Umbilical cord (tissue), 2 donors: ENCODE measurements around the gene LEKR1. TPM values are rescaled to one million over a fixed set of nuclear protein-coding genes. Genes with fewer than 3 reads are reported as not detected.
A peak's percentile ranks its signal among the peaks of the same experiment; 100 is the strongest.
"Not testable (repeated sequence)": the region's sequence is repeated elsewhere in the genome, so short reads cannot be mapped to it uniquely, and the experiment has no call there.

ENCODE experiments used
- DNase-seq: peaks from one replicate; pipeline ENCODE4 v3.0.0-alpha.2; 2015; ENCODE audit warnings: low spot score
- total RNA-seq: library from RNA; depleted of rRNA; stranded (reverse); fragments of >200 nt; gene quantifications from one replicate; pipeline ENCODE4 v1.2.3, GENCODE V29; 2014; ENCODE audit warnings: low replicate concordance; ENCODE audit not compliant: insufficient read depth

LEKR1 gene
- total RNA-seq, 1 donor from 2014 or later = 8.4 TPM

DNA sequence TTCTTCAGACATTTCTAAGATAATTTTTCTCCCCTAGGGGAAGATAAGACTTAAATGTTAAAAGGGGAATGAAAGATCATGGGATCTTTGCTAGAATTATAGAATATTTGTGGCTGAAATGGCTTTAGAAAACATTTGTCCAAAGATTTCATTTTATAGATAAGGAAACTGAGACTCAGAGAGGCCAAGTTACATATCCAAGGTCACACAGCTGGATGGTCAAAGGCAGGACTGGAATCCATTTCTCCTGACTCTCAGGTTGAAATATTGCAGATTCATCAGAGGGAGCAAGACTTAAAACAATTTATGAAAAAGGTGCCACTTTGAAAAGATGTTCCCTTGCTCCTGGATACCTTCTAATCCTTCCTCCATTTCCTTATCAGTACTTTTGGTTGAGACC, 19.5 kb upstream of the LEKR1 start:
- DNase-seq = no peak

DNA sequence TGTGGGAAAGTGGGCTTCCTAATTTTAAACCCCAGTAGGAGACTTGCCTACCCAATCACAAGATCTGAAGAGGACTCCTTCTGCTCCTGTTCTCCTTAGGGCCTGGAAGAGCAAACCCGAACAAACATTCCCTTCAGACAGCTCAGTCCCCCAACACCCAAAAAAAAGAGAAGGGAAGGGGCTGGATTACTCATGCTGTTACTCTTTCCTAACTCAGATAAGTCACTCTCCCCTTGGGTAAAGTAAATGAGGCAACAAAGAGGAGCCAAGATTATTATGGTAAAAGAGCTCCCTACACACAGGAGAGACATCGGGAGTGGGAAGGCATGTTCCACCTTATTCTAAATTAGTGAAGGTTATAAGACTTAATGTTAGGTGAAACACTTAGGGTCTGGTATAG, 18.1 kb upstream of the LEKR1 start:
- no peak for DNase-seq

DNA sequence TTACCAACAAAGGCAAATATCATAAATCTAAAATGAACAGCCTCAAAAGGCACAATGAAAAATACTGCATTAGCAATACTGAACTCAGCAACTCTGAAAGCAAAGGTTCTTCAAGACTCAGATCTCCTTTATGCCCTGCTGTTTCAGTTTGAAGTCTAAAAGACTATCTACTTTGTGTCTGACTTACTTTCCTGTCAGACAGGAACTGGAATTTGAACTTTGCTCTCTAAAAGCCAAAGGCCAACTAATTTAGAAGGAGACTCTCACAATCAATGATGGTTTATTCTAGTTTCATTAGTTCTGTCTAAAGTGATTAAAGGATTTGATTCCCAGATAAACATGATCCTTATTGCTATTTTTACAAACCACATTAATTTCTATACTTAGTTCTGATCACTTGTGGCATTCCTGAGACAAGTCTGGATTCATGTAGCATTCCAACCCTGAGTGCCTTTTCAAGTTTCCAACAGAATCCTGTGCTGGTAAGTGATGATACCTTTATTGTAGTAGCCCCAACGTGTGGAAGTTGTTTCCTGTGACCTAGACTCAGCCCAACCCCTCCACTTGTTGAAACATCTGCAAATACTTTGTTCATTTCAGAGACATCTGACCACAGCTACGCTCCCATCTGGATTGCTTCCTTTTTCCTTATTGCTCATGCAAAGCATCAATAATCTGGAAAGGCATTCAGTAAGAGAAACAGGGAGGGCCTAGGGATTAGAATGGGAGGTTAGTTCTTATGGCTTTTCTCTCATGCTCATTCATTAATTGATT, 14.9 kb upstream of the LEKR1 start:
- no peak for DNase-seq

DNA sequence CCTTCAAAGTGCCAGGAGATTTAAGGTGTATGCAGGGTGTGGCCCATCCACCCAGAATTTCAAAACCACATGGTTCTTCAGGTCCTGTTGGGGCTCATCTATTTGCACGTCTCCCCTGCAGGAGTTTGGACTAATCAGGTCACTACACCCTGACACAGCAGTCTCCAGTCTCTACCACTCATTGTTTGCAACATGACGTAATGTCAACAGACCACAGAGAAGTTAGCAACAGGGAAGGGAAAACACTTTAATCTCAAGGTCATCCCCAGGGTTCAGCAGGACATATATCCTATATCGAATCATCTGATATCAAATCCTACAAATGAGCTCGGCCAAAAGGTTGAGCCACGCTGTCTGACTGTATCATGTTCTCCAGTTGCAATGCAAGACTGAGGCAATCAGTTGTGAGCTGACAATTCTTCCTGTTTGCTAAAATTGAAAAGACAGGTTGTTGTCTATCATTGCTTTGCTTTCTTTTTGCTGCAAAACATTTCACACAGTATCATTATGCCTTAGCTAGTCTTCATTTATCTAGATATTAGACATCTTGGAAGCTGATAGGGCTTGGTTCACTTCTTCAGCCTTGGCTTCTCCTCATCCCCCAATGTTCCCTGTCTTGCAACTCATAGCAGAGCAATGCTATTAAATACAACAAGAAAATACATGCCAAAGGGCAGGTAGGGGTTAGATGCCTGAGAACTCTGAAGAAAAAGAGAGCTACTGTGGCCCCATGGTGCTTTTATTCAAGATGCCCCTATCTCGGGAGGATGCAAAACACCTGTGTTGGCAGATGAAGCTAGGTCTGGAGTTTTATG, 13.4 kb upstream of the LEKR1 start:
- DNase-seq = no peak

- no peak for DNase-seq
Observed at GRCh38 chr3:156814295-156814694, 11.9 kb upstream of the LEKR1 start.

DNA sequence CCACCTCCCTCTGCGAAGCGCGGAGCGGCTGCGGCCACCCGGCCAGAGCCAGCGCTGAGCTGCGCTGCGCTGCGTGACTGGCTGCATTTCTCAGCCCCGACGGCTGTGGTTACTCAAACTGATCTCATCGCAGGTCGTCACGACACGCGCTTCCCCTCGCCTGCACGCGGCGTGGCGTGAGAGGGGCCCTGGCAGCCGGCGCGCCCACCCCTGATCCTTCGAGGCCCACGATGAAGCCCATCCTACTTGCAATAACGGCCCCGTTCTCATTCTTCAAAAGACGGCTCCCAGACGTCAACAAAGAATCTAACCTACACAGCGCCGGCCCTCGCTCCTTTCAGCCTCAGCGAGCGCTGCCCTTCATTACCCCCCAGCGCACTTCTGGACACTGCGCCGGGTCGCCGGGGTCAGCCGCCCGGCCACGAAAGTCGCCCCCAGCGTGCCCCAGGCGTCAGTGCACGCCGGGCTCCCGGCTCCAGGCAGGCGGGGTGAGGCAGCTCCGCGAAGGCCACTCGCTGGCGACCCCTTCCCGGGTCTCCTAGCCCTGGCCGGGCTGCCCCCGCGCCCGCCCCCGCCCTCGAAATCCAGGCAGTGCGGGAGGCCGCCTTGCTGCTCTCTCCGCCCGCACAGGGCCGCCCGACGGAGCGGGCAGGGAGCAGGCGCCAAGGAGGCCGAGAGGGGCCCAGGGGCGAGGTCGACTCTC, 9.9 kb upstream of the LEKR1 start:
- DNase-seq = no peak

DNA sequence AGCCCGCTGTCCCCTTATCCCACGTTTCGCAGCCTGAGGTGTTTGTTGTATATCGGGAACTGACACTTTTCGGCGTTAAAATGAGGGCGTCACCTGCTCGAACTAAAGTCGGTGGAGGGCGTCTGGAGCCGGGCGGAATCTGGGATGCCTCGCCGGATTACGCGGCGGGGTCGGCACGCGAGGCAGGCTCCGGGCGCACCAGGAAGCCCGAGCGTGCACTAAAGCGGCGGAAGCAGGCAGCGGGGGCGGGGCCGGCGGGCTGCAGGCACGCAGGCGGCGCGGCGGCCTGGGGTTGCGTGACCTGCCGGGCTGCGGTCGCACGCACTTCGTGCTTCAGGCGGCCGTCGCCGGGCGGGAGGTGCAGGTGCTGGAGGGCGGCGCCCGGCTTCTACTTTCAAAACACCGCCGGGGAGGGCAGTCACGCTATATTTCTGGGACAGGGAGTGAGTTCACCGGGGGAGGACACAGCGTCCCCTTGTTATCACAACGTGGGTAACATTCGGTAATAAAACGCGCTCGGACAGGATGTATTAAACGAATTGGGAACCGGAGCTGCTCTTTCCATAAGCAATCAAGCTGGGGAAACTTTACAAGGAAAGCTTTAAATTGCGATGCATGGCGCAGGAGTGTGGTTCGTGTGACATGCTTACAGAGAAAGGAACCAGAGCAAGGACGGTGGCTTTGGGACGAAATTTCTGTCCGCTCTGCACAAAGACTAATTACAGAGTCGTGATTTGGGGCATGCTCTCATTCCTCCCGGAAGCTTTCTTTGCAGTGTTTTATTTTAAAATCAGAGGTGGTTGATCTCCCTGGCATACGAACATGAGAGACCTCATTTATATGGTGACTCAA, 9.1 kb upstream of the LEKR1 start:
- DNase-seq = peak; percentile 77

GRCh38 chr3:156817646-156818272, 8.4 kb upstream of the LEKR1 start:
- DNase-seq = no peak

DNA sequence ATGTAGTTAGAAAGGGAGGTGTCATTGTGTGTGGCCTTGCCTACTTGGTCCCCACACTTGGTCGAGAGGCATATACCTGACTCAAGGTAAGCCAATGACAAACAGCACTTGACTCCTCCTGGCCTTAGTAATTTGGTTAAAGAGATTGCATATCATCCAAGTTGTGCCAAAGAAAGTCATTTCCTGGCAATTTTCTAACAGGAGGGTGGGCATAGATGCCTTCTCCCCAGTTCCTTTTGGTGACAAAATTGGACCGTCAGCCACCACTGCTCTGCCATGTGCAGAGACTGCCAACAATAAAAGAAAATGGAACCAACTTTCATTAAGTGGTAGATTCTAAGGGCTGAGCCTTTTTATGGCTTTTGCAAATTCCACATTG, 7.9 kb upstream of the LEKR1 start:
- DNase-seq = no peak

DNA sequence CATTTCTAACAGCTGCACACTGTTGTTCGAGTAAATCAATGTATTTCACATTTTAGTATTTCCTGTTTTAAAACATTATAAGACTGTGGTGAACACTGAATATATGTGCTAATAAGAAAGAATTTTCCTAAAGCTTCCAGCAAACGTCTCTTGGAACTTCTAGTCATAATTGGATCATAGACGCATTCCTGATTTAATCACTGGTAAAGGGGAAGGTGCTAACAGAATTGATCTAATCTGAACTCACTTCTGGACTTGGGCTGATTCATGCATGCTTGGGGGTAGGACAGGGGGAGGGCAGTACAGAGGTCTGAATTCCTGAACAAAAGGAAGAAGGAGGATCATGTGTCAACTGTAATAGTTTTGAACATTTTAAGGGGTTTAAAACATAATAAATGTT, 7.3 kb upstream of the LEKR1 start:
- no peak for DNase-seq

DNA sequence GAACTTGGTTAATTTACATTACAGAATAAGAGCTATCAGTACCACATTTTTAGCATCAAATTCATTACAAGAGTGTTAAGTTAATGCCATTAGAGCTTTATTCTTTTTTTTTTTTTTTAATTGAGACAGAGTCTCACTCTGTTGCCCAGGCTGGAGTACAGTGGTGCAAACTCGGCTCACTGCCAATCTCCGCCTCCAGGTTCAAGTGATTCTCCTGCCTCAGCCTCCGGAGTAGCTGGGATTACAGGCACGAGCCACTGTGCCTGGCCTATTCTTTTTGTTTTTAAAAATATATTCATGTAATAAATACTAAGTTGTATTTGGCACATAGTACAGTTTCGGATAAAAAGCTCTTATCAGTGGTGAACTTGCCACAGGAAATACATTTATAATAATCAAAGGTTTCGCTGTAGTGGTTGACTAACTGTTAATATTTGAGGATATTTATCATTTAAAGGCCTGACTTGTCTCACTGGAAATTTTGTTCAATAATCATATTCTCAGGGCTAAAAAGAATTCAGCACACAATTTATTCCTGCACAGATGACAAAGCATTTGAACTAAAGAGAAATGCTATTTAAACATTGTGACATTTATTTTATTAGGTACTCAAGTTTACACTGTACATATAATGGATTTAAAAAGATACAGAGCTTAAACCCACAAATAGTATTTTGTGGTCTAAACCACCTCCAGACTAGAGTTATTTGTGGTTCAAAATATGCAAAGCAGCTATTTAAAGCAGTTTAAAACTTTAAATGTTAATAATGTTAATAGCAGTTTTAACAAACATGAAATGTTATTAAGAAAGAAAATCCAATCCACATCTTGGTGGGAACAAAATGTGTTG, 6.1 kb upstream of the LEKR1 start:
- no peak for DNase-seq

DNA sequence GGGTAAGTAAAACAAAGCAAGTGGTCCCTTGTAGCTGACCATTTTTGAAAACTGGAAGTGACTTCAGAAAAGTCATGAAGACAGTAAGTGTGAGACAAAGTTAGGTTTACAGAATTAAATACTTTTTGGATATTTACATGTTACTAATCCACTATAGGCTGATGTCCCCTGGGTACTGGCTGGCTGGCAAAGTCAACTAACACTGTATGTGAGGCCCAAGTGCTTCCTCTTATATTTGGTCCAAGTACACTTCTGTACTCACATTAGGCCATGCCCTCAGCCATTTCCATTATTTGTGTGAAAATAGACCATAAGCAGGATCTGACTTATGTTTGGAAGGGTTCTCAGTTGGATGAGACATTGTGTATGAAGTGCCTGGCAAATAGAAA, 5.5 kb upstream of the LEKR1 start:
- DNase-seq = no peak

- not testable (repeated sequence) for DNase-seq
Observed at GRCh38 chr3:156822626-156823260, 3.4 kb upstream of the LEKR1 start.

GRCh38 chr3:156825795-156826143, 384 bp upstream of the LEKR1 start:
- no peak for DNase-seq

GRCh38 chr3:156826896-156827882, 1.0 kb downstream of the LEKR1 start:
- DNase-seq = no peak

DNA sequence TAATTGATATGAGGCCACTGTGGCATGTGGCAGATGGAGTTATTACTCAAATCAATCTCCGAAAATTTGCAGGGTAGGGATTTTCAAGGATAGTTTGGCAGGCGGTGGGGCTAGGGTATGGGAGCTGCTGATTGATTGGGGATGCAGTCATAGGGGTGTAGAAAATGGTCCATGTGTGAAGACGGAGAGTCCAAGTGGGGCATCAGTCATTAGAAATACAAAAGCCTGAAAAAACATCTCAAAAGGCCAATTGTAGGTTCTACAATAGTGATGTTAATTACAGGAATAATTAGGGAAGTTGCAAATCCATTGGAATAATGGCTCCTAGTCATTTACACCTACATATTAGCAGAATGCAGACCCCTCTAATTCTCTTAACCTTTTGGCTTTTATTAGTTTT, 4.9 kb downstream of the LEKR1 start:
- no peak for DNase-seq

DNA sequence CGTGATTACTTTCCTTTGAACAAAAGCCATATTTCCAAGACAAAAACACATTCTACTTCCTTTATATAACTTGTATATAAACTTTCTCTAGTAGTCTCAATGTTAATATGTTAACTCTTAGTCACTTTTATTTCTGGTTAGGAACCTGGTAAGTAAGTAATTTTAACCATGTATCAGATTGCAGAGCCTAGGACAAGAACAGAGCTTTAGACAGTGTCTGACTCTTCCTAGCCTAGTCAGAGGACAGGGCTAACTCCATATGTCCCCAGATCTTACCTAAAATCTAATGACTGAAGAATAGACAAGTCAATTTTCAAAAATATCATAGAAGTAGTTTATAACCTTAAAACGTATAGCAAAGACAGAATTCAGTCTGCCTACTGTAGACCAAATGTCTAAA, 8.3 kb downstream of the LEKR1 start:
- DNase-seq = no peak

DNA sequence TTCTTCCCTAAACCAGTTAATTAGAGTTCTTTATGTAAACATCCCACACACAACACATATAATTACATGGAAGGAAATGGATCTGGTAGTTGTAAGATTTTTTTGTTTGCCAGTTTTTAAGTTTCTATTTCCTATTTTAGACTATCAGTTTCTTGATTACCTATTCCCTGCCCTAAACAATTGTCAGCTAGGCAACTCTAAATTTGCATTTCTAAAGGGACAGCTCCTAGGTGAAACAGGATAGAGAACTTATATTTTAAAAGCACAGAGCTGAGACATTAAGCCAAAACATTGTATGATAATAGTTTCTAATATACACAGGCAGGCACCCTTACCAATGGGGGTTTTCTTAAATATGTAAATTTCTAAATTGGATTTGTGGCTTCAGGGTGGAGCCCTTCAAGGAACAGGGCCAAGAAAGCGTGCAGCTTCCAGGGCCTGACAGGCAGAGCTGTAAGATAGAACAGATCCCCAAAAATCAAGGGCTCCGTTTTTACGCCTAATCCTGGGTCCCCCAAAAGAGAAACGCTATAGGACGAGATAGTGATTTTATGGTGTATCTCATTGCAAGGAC, 8.9 kb downstream of the LEKR1 start:
- DNase-seq = no peak
